NT2/D1 (cell line): ENCODE data around the gene POLR1H.

Source experiments
- SUZ12 ChIP-seq: IDR thresholded peaks from 2 replicates; pipeline ENCODE4 v1.6.1; 2011; ENCODE audit not compliant: insufficient read length, insufficient read depth; ENCODE audit errors: extremely low read depth
- YY1 ChIP-seq: IDR thresholded peaks from 2 replicates; pipeline ENCODE4 v1.6.1; 2011; ENCODE audit not compliant: insufficient read length, insufficient read depth
- ZNF274 ChIP-seq: IDR thresholded peaks from 2 replicates; pipeline ENCODE4 v1.6.1; 2011; ENCODE audit warnings: mild to moderate bottlenecking, low read depth, low read length

- no peak for TF ChIP-seq YY1
- TF ChIP-seq SUZ12: no peak
- TF ChIP-seq ZNF274: no peak
Observed at GRCh38 chr6:30093951-30094661, 33.0 kb downstream of the POLR1H start.
